MCF 10A (cell line): ENCODE data around the gene MACROD1. TPM values are rescaled to one million over a fixed set of nuclear protein-coding genes. Genes with fewer than 3 reads are reported as not detected.

Source experiments
- BruUV-seq: library from RNA; stranded (reverse); fragments of 400-500 nt; replicated peaks from 2 replicates; lab custom pipeline; 2021; lab: Mats Ljungman, UMichigan
- CTCF ChIA-PET: fragments of 300-600 bp; sonication (Branson Sonifier 250); formaldehyde crosslinking; extraction: SDS; loops from one replicate; lab custom pipeline; 2021; ENCODE audit warnings: antibody characterized with exemption, inconsistent platforms; lab: Yijun Ruan, JAX
- POLR2A ChIA-PET: fragments of 300-600, 350-650 bp; sonication (Branson Sonifier 250); formaldehyde crosslinking; extraction: SDS; loops from one replicate; lab custom pipeline; 2020; ENCODE audit warnings: antibody characterized with exemption, inconsistent platforms; lab: Yijun Ruan, JAX
- DNase-seq: peaks from one replicate; pipeline ENCODE4 v3.0.0-alpha.2; 2018; ENCODE audit not compliant: unreplicated experiment
- H3K27ac Mint-ChIP-seq: one replicate; pipeline ENCODE4 v1.8.0; 2022; ENCODE audit warnings: mild to moderate bottlenecking, low read depth, mixed read lengths; ENCODE audit not compliant: unreplicated experiment
- H3K27me3 Mint-ChIP-seq: one replicate; pipeline ENCODE4 v1.8.0; 2022; ENCODE audit warnings: mixed read lengths; ENCODE audit not compliant: insufficient read depth, unreplicated experiment
- H3K36me3 Mint-ChIP-seq: one replicate; pipeline ENCODE4 v1.8.0; 2022; ENCODE audit warnings: mild to moderate bottlenecking, moderate library complexity, mixed read lengths; ENCODE audit not compliant: insufficient read depth, unreplicated experiment
- H3K4me1 Mint-ChIP-seq: one replicate; pipeline ENCODE4 v1.8.0; 2022; ENCODE audit warnings: mixed read lengths; ENCODE audit not compliant: insufficient read depth, unreplicated experiment
- H3K4me3 Mint-ChIP-seq: one replicate; pipeline ENCODE4 v1.8.0; 2022; ENCODE audit warnings: mild to moderate bottlenecking, moderate library complexity, mixed read lengths; ENCODE audit not compliant: unreplicated experiment
- H3K9me3 Mint-ChIP-seq: one replicate; pipeline ENCODE4 v1.8.0; 2022; ENCODE audit warnings: mixed read lengths; ENCODE audit not compliant: unreplicated experiment
- CTCF ChIP-seq: fragments of 200-600 bp; IDR thresholded peaks from one replicate; pipeline ENCODE4 v1.8.0; 2022; ENCODE audit warnings: antibody characterized with exemption, mild to moderate bottlenecking; ENCODE audit not compliant: unreplicated experiment
- intact Hi-C: fragments of 100-400 bp; cut with micrococcal nuclease; formaldehyde crosslinking; loops from 2 replicates; pipeline ENCODE4 v1.14.1; 2022
- total RNA-seq: library from RNA; stranded (reverse); gene quantifications from 2 replicates; pipeline ENCODE4 v1.2.3, GENCODE V29; 2022

Gene MACROD1
- total RNA-seq, 1 experiment from 2014 or later = 15.1 TPM

- TF ChIP-seq CTCF = no peak
- intact Hi-C loops = no loop called here
- CTCF ChIA-PET = interaction anchor here (0.5 to 0.6 kb wide), 2 partner anchors 141 to 555 kb away, joined by 3 to 4 read pairs; no protein-coding TSS in a partner anchor
- BruUV-seq = no TSS peak
- no peak overlapping the region for H3K27ac Mint-ChIP-seq
- DNase-seq = no peak
- H3K27me3 Mint-ChIP-seq = no peaks in the 10 kb centered on the region
- POLR2A ChIA-PET = no interaction called here
- no peaks in the 10 kb centered on the region for H3K9me3 Mint-ChIP-seq
- H3K4me3 Mint-ChIP-seq = no peak overlapping the region
- H3K4me1 Mint-ChIP-seq = peaks cover 7% of the 10 kb centered on the region
- H3K36me3 Mint-ChIP-seq = peaks cover 6% of the 10 kb centered on the region
Measured at GRCh38 chr11:64011371-64011770, 154.5 kb downstream of the MACROD1 start.

DNA sequence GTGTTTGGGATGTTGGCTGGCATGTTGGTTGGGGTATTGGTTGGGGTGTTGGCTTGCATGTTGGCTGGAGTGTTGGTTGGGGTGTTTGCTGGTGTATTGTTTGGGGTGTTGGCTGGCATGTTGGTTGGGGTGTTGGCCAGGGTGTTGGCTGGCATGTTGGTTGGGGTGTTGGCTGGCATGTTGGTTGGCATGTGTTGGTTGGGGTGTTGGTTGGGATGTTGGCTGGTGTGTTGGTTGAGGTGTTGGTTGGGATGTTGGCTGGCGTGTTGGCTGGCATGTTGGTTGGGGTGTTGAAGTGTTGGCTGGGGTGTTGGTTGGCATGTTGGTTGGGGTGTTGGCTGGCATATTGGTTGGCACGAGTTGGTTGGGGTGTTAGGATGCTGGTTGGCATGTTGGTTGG lies 155.1 kb downstream of the MACROD1 start:
- intact Hi-C loops = no loop called here
- Mint-ChIP-seq H3K9me3 (no peaks in the 10 kb centered on the region), H3K4me3 (no peak overlapping the region), H3K36me3 (peaks cover 6% of the 10 kb centered on the region), H3K27me3 (no peaks in the 10 kb centered on the region), H3K27ac (no peak overlapping the region), H3K4me1 (peaks cover 7% of the 10 kb centered on the region)
- POLR2A ChIA-PET = no interaction called here
- DNase-seq = no peak
- no peak for TF ChIP-seq CTCF
- no TSS peak for BruUV-seq
- CTCF ChIA-PET = interaction anchor here (0.5 to 0.6 kb wide), 2 partner anchors 142 to 556 kb away, joined by 3 to 4 read pairs; no protein-coding TSS in a partner anchor

DNA sequence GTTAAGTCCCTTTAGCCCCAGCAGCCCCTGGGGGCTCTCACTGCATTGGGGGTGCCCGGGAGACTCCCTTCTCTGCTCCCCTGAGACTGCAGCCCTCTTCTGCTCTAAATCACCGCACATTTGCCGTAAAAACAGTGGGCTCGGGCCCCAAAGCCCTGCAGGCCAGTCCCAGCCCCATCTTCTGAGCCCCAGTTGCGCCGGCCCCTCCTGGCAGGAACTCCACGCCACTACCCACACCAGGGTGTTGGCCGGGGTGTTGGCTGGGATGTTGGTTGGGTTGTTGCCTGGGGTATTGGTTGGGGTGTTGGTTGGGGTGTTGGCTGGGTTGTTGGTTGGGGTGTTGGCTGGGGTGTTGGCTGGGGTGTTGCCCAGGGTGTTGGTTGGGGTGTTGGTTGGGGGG lies 156.2 kb downstream of the MACROD1 start:
- CTCF ChIA-PET = no interaction called here
- POLR2A ChIA-PET = no interaction called here
- no TSS peak for BruUV-seq
- intact Hi-C loops = no loop called here
- Mint-ChIP-seq H3K4me1 (peaks cover 7% of the 10 kb centered on the region), H3K27me3 (no peaks in the 10 kb centered on the region), H3K36me3 (peaks cover 6% of the 10 kb centered on the region), H3K27ac (no peak overlapping the region), H3K9me3 (no peaks in the 10 kb centered on the region), H3K4me3 (no peak overlapping the region)
- no peak for DNase-seq
- TF ChIP-seq CTCF = no peak

GRCh38 chr11:64008914-64009633 lies 156.8 kb downstream of the MACROD1 start:
- ChIA-PET CTCF (interaction anchor here (0.6 kb wide), 1 partner anchor 147 kb away, joined by 3 read pairs; no protein-coding TSS in a partner anchor), POLR2A (no interaction called here)
- no peak overlapping the region for H3K27ac Mint-ChIP-seq
- no peaks in the 10 kb centered on the region for H3K27me3 Mint-ChIP-seq
- intact Hi-C loops = no loop called here
- H3K36me3 Mint-ChIP-seq = peaks cover 6% of the 10 kb centered on the region
- H3K9me3 Mint-ChIP-seq = no peaks in the 10 kb centered on the region
- no peak for TF ChIP-seq CTCF
- no peak for DNase-seq
- H3K4me1 Mint-ChIP-seq = peaks cover 7% of the 10 kb centered on the region
- no TSS peak for BruUV-seq
- no peak overlapping the region for H3K4me3 Mint-ChIP-seq
